Measurements from ENCODE around the gene WT1.

Gene WT1

GRCh38 chr11:32388871-32389770 lies 46.2 kb downstream of the WT1 start:
- H2AK5ac ChIP-seq (ENCODE audit: low read length, severe bottlenecking), result no peak overlapping the region
- H3K27ac ChIP-seq (ENCODE audit: low read length, poor library complexity, severe bottlenecking), result no peak overlapping the region
- peak overlapping the region; percentile 13 to 37 for H3K4ac ChIP-seq (ENCODE audit: low read depth in 1 of 2, low read length in 2 of 2)
- peak overlapping the region; percentile 46 for H4K91ac ChIP-seq (ENCODE audit: low read length)
- 77% methylated on average over 10 of the region's 10 CpGs for WGBS
- no peak overlapping the region for H3K23ac ChIP-seq (ENCODE audit: low read length in 2 of 2)
- no peak overlapping the region for H2AFZ ChIP-seq (ENCODE audit: low read depth, low read length)
- H3K9ac ChIP-seq (ENCODE audit: low read length), result no peak overlapping the region
- H2BK5ac ChIP-seq (ENCODE audit: low read depth, low read length, poor library complexity, severe bottlenecking), result no peak overlapping the region
- H3K27me3 ChIP-seq (ENCODE audit: control insufficient read depth in 1 of 2, insufficient read depth in 1 of 2, low read length in 2 of 2), result peaks cover 0 to 48% of the 10 kb centered on the region in 2 experiments
- H3K18ac ChIP-seq (ENCODE audit: low read depth in 1 of 2, low read length in 2 of 2), result peak overlapping the region in 1 of 2 experiments; percentile 18
- H3K4me3 ChIP-seq (ENCODE audit: insufficient read depth in 1 of 2, low read depth in 1 of 2, low read length in 2 of 2), result no peak overlapping the region
- H2BK120ac ChIP-seq (ENCODE audit: low read depth, low read length), result no peak overlapping the region
- H3K4me2 ChIP-seq (ENCODE audit: low read length, poor library complexity, severe bottlenecking), result no peak overlapping the region
- no peak for DNase-seq
- peak overlapping the region; percentile 18 to 79 for H2BK12ac ChIP-seq (ENCODE audit: low read length in 2 of 2)
- H3K36me3 ChIP-seq (ENCODE audit: control insufficient read depth in 1 of 2, insufficient read depth in 2 of 2, low read depth in 1 of 2, low read length in 2 of 2), result no peaks in the 10 kb centered on the region
- no peaks in the 10 kb centered on the region for H3K79me1 ChIP-seq (replicated peaks; ENCODE audit: low read length, poor library complexity, severe bottlenecking)
- no peaks in the 10 kb centered on the region for H3K9me3 ChIP-seq (ENCODE audit: control insufficient read depth, low read length)
- H2BK15ac ChIP-seq (ENCODE audit: low read depth, poor library complexity, severe bottlenecking), result no peak overlapping the region
- H4K8ac ChIP-seq (ENCODE audit: low read length), result peak overlapping the region; percentile 28
- H3K4me1 ChIP-seq (ENCODE audit: control insufficient read depth, insufficient read depth, low read depth, low read length), result no peaks in the 10 kb centered on the region
- no peak overlapping the region for H3K14ac ChIP-seq (ENCODE audit: low read length in 2 of 2)

DNA sequence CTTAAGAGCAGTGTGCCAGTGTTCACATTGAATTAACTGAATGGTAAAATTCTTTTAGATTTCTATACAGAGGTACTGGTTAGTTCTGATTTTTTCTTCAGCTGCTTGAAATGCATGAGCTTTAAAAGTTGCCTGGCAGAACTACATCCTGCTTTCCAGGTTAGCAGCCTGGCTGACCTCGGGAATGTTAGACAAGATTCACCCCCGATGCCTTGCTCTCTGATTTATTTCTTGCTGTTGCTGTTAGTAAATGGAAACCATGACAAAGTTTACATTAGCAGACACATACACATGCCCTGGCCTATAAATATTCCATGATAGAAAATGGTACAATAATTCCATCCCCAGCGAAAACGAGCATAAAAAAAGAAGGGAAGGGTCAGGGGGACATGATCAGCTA lies 47.0 kb downstream of the WT1 start:
- Histone ChIP-seq H3K9me3 (ENCODE audit: control insufficient read depth, low read length) (no peaks in the 10 kb centered on the region), H3K36me3 (ENCODE audit: control insufficient read depth in 1 of 2, insufficient read depth in 2 of 2, low read depth in 1 of 2, low read length in 2 of 2) (no peaks in the 10 kb centered on the region), H3K4me1 (ENCODE audit: control insufficient read depth, insufficient read depth, low read depth, low read length) (no peaks in the 10 kb centered on the region), H3K27ac (ENCODE audit: low read length, poor library complexity, severe bottlenecking) (no peak overlapping the region), H4K8ac (ENCODE audit: low read length) (no peak overlapping the region), H2BK12ac (ENCODE audit: low read length in 2 of 2) (no peak overlapping the region), H3K4me3 (ENCODE audit: insufficient read depth in 1 of 2, low read depth in 1 of 2, low read length in 2 of 2) (no peak overlapping the region), H3K18ac (ENCODE audit: low read depth in 1 of 2, low read length in 2 of 2) (peak overlapping the region in 1 of 2 experiments; percentile 18), H2BK120ac (ENCODE audit: low read depth, low read length) (no peak overlapping the region), H2AK5ac (ENCODE audit: low read length, severe bottlenecking) (no peak overlapping the region), H3K4ac (ENCODE audit: low read depth in 1 of 2, low read length in 2 of 2) (peak overlapping the region in 1 of 2 experiments; percentile 37), H3K27me3 (ENCODE audit: control insufficient read depth in 1 of 2, insufficient read depth in 1 of 2, low read length in 2 of 2) (peaks cover 0 to 48% of the 10 kb centered on the region in 2 experiments), H4K91ac (ENCODE audit: low read length) (no peak overlapping the region), H3K23ac (ENCODE audit: low read length in 2 of 2) (no peak overlapping the region), H3K14ac (ENCODE audit: low read length in 2 of 2) (no peak overlapping the region), H3K79me1 (replicated peaks; ENCODE audit: low read length, poor library complexity, severe bottlenecking) (no peaks in the 10 kb centered on the region), H2AFZ (ENCODE audit: low read depth, low read length) (no peak overlapping the region), H3K9ac (ENCODE audit: low read length) (no peak overlapping the region), H3K4me2 (ENCODE audit: low read length, poor library complexity, severe bottlenecking) (no peak overlapping the region), H2BK5ac (ENCODE audit: low read depth, low read length, poor library complexity, severe bottlenecking) (no peak overlapping the region), H2BK15ac (ENCODE audit: low read depth, poor library complexity, severe bottlenecking) (no peak overlapping the region)
- peak; percentile 38 for DNase-seq
- 17% methylated on average over 2 of the region's 4 CpGs for WGBS

GRCh38 chr11:32387411-32387810 lies 47.9 kb downstream of the WT1 start:
- Histone ChIP-seq H3K4ac (ENCODE audit: low read depth in 1 of 2, low read length in 2 of 2) (peak overlapping the region in 1 of 2 experiments; percentile 33), H2BK5ac (ENCODE audit: low read depth, low read length, poor library complexity, severe bottlenecking) (no peak overlapping the region), H3K18ac (ENCODE audit: low read depth in 1 of 2, low read length in 2 of 2) (peak overlapping the region in 1 of 2 experiments; percentile 9), H3K27me3 (ENCODE audit: control insufficient read depth in 1 of 2, insufficient read depth in 1 of 2, low read length in 2 of 2) (peaks cover 0 to 48% of the 10 kb centered on the region in 2 experiments), H3K4me1 (ENCODE audit: control insufficient read depth, insufficient read depth, low read depth, low read length) (no peaks in the 10 kb centered on the region), H3K14ac (ENCODE audit: low read length in 2 of 2) (no peak overlapping the region), H3K36me3 (ENCODE audit: control insufficient read depth in 1 of 2, insufficient read depth in 2 of 2, low read depth in 1 of 2, low read length in 2 of 2) (no peaks in the 10 kb centered on the region), H3K23ac (ENCODE audit: low read length in 2 of 2) (no peak overlapping the region), H4K8ac (ENCODE audit: low read length) (no peak overlapping the region), H3K4me2 (ENCODE audit: low read length, poor library complexity, severe bottlenecking) (no peak overlapping the region), H3K4me3 (ENCODE audit: insufficient read depth in 1 of 2, low read depth in 1 of 2, low read length in 2 of 2) (no peak overlapping the region), H3K79me1 (replicated peaks; ENCODE audit: low read length, poor library complexity, severe bottlenecking) (no peaks in the 10 kb centered on the region), H2BK15ac (ENCODE audit: low read depth, poor library complexity, severe bottlenecking) (no peak overlapping the region), H2BK120ac (ENCODE audit: low read depth, low read length) (no peak overlapping the region), H3K27ac (ENCODE audit: low read length, poor library complexity, severe bottlenecking) (no peak overlapping the region), H3K9ac (ENCODE audit: low read length) (no peak overlapping the region), H3K9me3 (ENCODE audit: control insufficient read depth, low read length) (no peaks in the 10 kb centered on the region), H2AFZ (ENCODE audit: low read depth, low read length) (no peak overlapping the region), H2AK5ac (ENCODE audit: low read length, severe bottlenecking) (no peak overlapping the region), H4K91ac (ENCODE audit: low read length) (no peak overlapping the region), H2BK12ac (ENCODE audit: low read length in 2 of 2) (no peak overlapping the region)
- 72% methylated on average over 4 of the region's 4 CpGs for whole genome bisulfite sequencing
- DNase-seq, result no peak

DNA sequence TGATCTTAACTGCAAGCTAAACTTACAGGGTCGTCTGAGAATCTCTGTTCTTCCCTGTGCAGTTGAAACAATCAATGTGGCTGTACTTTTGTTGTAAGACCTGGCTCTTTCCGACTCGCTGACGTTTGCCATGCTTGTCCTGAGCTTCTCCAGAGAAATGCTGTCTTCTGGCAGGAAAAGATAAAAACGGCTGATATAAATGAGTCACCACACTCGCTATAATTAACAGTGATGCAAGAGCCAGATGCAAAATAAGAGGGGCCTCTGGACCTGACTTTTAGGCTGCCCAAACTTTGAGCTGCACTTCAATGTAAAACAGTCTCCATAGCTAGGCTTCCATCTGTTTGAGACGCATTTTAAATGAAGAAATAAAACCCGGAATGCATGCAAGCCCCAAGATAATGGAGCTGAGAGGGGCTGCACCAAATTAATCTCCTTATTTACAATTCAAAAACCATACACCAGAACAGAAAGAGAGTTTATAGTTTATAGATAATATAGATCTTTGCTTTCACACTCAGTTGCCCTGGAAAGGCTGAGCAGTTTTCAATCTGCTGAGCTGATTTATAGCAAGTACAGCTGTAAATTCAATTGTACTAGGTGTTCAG lies 48.5 kb downstream of the WT1 start:
- Histone ChIP-seq H3K27me3 (ENCODE audit: control insufficient read depth in 1 of 2, insufficient read depth in 1 of 2, low read length in 2 of 2) (peaks cover 0 to 53% of the 10 kb centered on the region in 2 experiments), H2BK120ac (ENCODE audit: low read depth, low read length) (no peak overlapping the region), H3K36me3 (ENCODE audit: control insufficient read depth in 1 of 2, insufficient read depth in 2 of 2, low read depth in 1 of 2, low read length in 2 of 2) (no peaks in the 10 kb centered on the region), H3K18ac (ENCODE audit: low read depth in 1 of 2, low read length in 2 of 2) (no peak overlapping the region), H3K9me3 (ENCODE audit: control insufficient read depth, low read length) (no peaks in the 10 kb centered on the region), H4K91ac (ENCODE audit: low read length) (no peak overlapping the region), H3K27ac (ENCODE audit: low read length, poor library complexity, severe bottlenecking) (no peak overlapping the region), H2AK5ac (ENCODE audit: low read length, severe bottlenecking) (no peak overlapping the region), H3K4ac (ENCODE audit: low read depth in 1 of 2, low read length in 2 of 2) (no peak overlapping the region), H3K23ac (ENCODE audit: low read length in 2 of 2) (no peak overlapping the region), H2BK15ac (ENCODE audit: low read depth, poor library complexity, severe bottlenecking) (no peak overlapping the region), H2BK12ac (ENCODE audit: low read length in 2 of 2) (no peak overlapping the region), H3K4me1 (ENCODE audit: control insufficient read depth, insufficient read depth, low read depth, low read length) (no peaks in the 10 kb centered on the region), H2BK5ac (ENCODE audit: low read depth, low read length, poor library complexity, severe bottlenecking) (no peak overlapping the region), H2AFZ (ENCODE audit: low read depth, low read length) (no peak overlapping the region), H3K4me3 (ENCODE audit: insufficient read depth in 1 of 2, low read depth in 1 of 2, low read length in 2 of 2) (no peak overlapping the region), H3K79me1 (replicated peaks; ENCODE audit: low read length, poor library complexity, severe bottlenecking) (no peaks in the 10 kb centered on the region), H3K14ac (ENCODE audit: low read length in 2 of 2) (no peak overlapping the region), H3K9ac (ENCODE audit: low read length) (no peak overlapping the region), H4K8ac (ENCODE audit: low read length) (no peak overlapping the region), H3K4me2 (ENCODE audit: low read length, poor library complexity, severe bottlenecking) (no peak overlapping the region)
- 18% methylated on average over 8 of the region's 8 CpGs for WGBS
- peak; percentile 86 for DNase-seq

All from mesenchymal stem cell (in vitro differentiated cells and primary cell).